NCI-H2081 (cell line): ENCODE results near the gene WNT10A.
A peak's percentile ranks its signal among the peaks of the same experiment; 100 is the strongest.

Experiments
- DNase-seq, 2 experiments: peaks; one replicate each; lab custom pipeline; 2025; lab: John Stamatoyannopoulos, UW

Gene WNT10A

GRCh38 chr2:218857371-218858137 lies 23.1 kb upstream of the WNT10A start:
- DNase-seq: peak; percentile 10 to 12

DNA sequence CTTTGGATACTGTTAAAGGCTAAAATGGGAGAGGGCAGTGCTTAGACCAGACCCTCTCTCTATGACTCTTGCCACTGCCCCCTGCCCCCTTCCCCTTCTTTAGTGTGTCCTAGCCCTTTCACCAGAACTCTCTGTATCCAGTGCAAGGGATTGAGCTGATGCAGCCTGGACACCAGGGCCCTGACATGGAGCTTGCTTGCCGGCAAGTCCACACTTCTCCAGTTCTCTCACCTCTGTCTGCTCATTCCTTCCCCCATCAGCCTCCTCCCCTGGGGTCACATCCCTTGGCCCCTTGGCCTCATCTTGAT lies 22.6 kb upstream of the WNT10A start:
- no peak for DNase-seq

DNA sequence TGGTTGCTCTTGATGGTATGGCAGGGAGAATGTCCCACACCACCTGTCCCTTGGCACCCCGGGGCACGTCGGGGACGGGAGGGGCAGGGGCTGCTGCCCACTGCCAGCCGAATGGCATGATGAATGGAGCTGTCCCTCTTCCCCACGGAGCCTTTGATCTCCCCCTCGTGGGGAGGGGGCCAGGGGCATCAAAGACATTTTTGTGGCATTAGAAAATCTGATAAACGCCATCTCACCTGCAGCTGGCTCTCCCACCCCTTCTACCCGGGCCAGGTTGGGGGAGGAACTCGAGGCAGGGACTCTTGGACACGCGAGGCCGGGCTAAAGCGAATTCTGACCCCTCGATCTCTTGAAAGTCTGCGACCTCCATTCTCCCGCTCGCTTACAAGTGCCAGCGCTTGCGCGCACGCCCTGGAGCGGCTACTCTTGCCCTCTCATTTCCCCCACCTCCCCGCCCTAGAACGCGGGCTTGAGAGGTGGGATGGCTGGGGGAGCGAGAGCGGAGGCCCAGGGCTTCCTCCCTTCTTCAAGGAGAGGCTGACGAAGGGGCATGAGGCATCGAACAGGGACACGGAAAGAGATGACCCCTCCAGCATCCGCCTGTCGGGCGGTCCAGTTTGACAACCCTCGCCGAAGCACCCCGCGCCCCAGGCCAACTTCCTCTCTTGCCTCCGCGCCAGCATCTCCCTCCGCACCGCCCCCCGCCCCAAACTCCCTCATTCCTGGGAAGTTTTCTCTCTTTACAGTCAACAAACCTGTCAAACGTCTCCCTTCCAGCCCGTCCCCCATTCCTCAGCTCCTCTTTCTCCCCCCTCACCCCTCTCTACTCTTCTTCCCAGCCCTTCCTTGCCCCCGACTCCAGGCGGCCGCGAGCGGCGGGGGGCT lies 21.7 kb upstream of the WNT10A start:
- DNase-seq: no peak

DNA sequence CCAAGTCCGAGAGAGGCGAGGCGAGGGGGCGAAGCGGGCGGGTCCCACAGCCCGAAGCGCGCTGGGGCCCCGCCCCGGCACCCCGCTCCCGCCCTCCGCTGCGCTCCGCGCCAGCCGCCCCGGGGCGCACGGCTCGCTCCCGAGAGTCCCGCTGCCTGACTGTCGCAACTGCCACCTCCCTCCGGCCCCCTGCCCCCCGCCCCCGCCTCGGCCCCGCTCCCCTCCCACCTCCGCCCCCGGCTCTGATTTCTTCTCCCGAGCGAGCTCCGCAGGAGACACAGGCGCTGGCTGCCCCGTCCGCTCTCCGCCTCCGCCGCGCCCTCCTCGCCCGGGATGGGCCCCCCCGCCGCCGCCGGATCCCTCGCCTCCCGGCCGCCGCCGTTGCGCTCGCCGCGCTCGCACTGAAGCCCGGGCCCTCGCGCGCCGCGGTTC lies 21.1 kb upstream of the WNT10A start, which contains the start of gene WNT6:
WNT6 (plus strand) TSS at position 250 of the 432 bp plus-strand sequence. CDS start 233 bp downstream, outside the sequence.
- no peak for DNase-seq

GRCh38 chr2:218859988-218860831 lies 20.4 kb upstream of the WNT10A start:
- DNase-seq: no peak

- peak; percentile 48 to 72 for DNase-seq
Observed at GRCh38 chr2:218860950-218861381, 19.7 kb upstream of the WNT10A start.

GRCh38 chr2:218861645-218862318 lies 18.9 kb upstream of the WNT10A start:
- no peak for DNase-seq

- DNase-seq: no peak
Observed at GRCh38 chr2:218863021-218863520, 17.6 kb upstream of the WNT10A start.

DNA sequence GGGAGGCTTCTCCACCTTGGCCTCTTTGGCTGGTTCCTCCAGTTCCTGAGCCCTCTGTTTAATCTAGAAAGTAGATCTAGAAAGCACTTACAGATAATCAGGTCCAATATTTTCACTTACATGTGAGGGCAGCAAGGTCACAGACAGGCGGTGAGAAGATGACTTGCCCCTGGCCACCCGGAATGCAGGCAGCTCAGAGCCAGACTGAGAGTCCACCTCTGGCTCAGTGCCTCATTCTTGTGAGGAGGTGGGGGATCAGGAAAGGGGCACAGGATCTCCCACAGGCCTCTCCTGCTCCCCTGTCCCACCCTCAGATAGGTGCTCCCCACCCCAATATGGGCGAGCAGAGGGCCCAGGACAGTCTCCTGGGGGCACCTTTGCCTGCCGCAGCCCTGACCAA lies 15.3 kb upstream of the WNT10A start:
- no peak for DNase-seq

DNA sequence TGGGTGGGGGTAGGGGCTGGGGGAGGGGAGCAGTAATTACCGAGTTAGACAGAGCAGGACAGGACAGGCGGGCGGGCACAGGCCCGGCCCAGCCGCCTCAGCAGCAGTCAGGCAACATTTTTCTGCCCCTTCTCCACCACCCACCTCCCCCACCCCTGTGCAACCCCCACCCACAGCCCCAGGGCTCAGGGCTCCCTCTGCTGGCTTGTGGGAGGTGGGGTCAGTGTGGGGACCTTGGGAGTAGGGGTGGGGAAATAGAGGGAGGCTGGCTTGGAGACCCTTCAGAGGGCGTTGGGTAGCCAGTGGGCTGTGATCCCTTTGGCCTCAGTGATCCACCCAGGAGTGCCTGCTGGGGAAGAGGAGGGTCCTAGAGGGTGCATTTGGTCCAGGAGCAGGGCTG lies 14.7 kb upstream of the WNT10A start:
- no peak for DNase-seq

GRCh38 chr2:218867900-218868299 lies 12.8 kb upstream of the WNT10A start:
- DNase-seq: no peak

GRCh38 chr2:218869064-218869463 lies 11.6 kb upstream of the WNT10A start:
- no peak for DNase-seq

DNA sequence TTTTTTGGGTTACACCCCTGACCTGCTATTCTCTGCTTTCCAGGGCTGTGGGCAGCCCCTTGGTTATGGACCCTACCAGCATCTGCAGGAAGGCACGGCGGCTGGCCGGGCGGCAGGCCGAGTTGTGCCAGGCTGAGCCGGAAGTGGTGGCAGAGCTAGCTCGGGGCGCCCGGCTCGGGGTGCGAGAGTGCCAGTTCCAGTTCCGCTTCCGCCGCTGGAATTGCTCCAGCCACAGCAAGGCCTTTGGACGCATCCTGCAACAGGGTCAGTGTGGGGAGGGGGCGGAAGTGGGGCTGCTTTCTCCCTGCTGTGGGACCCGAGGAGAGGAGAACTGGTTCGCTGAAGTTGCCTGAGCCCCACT lies 9.7 kb upstream of the WNT10A start:
- DNase-seq: peak in 1 of 2 experiments; percentile 12

GRCh38 chr2:218871345-218872302 lies 9.0 kb upstream of the WNT10A start:
- no peak for DNase-seq

GRCh38 chr2:218872645-218873358 lies 7.8 kb upstream of the WNT10A start:
- DNase-seq: no peak

DNA sequence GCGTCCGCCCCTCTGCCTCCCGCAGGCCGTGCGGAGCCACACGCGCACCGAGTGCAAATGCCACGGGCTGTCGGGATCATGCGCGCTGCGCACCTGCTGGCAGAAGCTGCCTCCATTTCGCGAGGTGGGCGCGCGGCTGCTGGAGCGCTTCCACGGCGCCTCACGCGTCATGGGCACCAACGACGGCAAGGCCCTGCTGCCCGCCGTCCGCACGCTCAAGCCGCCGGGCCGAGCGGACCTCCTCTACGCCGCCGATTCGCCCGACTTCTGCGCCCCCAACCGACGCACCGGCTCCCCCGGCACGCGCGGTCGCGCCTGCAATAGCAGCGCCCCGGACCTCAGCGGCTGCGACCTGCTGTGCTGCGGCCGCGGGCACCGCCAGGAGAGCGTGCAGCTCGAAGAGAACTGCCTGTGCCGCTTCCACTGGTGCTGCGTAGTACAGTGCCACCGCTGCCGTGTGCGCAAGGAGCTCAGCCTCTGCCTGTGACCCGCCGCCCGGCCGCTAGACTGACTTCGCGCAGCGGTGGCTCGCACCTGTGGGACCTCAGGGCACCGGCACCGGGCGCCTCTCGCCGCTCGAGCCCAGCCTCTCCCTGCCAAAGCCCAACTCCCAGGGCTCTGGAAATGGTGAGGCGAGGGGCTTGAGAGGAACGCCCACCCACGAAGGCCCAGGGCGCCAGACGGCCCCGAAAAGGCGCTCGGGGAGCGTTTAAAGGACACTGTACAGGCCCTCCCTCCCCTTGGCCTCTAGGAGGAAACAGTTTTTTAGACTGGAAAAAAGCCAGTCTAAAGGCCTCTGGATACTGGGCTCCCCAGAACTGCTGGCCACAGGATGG lies 7.1 kb upstream of the WNT10A start:
- no peak for DNase-seq

- no peak for DNase-seq
Observed at GRCh38 chr2:218875692-218876246, 4.9 kb upstream of the WNT10A start.

DNA sequence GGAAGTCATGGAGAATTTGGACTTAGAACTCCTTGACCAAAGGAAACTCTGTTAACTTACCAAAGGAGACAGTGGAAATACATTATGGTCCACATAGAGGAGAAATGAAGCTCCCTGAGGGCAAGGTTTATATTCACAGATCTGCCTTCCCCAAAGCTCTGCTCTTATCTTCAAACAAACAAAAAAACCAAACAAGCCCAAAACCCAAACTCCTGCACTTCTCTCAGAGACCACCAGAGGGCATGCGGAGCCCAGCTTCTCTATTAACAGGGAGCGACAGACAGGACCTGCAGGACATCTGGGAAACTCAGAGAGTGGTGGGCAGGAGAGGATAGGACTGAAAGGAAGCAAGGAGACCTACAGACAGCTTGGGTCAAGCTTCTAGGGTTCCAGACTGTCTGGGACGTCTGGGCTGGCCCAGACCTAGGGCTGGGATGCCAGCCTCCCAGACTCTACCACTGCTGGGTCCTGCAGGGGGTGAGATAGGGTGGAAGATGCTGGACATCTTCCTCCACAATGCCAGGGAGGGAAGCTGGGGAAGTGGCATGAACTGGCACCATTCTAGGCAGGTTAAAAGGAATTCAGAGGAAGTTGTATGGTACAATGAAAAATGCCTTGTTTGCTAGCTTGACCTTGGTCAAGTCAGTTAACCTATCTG lies 4.0 kb upstream of the WNT10A start:
- peak; percentile 65 to 75 for DNase-seq
